HL-60 (cell line): ENCODE results near the gene BICRAL.

Source experiments
- TF ChIP-seq, protein P1 (sequence below): IDR thresholded peaks from one replicate; pipeline ENCODE4 v1.5.1; 2011; ENCODE audit warnings: low read length, control low read depth, inconsistent platforms; ENCODE audit not compliant: insufficient read depth
- TF ChIP-seq, protein P2 (sequence below): IDR thresholded peaks from 2 replicates; pipeline ENCODE4 v1.6.1; 2012; ENCODE audit warnings: low read depth; ENCODE audit not compliant: insufficient replicate concordance

DNA sequence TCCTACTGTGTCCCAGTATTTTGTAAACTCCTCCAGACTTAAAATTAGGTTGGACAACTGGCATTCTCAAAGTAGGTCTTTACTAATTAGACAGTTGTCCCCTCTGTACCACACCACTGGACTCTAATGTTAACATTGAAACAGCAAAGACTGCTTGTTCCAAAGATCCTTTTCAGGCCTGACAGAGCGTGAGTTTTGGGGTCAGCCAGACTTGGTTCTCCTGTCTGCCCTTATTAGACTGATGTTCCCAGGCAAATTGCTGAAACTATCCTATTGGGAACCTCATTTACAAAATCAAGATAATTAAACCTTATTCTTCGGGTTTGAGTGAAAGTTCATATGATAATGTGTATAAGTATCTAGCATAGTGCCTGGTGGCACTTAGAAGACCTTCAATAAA lies 3.7 kb upstream of the BICRAL start:
- TF ChIP-seq, protein P1, sequence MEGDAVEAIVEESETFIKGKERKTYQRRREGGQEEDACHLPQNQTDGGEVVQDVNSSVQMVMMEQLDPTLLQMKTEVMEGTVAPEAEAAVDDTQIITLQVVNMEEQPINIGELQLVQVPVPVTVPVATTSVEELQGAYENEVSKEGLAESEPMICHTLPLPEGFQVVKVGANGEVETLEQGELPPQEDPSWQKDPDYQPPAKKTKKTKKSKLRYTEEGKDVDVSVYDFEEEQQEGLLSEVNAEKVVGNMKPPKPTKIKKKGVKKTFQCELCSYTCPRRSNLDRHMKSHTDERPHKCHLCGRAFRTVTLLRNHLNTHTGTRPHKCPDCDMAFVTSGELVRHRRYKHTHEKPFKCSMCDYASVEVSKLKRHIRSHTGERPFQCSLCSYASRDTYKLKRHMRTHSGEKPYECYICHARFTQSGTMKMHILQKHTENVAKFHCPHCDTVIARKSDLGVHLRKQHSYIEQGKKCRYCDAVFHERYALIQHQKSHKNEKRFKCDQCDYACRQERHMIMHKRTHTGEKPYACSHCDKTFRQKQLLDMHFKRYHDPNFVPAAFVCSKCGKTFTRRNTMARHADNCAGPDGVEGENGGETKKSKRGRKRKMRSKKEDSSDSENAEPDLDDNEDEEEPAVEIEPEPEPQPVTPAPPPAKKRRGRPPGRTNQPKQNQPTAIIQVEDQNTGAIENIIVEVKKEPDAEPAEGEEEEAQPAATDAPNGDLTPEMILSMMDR = no peak
- TF ChIP-seq, protein P2, sequence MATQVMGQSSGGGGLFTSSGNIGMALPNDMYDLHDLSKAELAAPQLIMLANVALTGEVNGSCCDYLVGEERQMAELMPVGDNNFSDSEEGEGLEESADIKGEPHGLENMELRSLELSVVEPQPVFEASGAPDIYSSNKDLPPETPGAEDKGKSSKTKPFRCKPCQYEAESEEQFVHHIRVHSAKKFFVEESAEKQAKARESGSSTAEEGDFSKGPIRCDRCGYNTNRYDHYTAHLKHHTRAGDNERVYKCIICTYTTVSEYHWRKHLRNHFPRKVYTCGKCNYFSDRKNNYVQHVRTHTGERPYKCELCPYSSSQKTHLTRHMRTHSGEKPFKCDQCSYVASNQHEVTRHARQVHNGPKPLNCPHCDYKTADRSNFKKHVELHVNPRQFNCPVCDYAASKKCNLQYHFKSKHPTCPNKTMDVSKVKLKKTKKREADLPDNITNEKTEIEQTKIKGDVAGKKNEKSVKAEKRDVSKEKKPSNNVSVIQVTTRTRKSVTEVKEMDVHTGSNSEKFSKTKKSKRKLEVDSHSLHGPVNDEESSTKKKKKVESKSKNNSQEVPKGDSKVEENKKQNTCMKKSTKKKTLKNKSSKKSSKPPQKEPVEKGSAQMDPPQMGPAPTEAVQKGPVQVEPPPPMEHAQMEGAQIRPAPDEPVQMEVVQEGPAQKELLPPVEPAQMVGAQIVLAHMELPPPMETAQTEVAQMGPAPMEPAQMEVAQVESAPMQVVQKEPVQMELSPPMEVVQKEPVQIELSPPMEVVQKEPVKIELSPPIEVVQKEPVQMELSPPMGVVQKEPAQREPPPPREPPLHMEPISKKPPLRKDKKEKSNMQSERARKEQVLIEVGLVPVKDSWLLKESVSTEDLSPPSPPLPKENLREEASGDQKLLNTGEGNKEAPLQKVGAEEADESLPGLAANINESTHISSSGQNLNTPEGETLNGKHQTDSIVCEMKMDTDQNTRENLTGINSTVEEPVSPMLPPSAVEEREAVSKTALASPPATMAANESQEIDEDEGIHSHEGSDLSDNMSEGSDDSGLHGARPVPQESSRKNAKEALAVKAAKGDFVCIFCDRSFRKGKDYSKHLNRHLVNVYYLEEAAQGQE = no peak
